ENCODE data around the gene STIM2. TPM values are rescaled to one million over a fixed set of nuclear protein-coding genes. Genes with fewer than 3 reads are reported as not detected.

The STIM2 gene
- total and polyA plus RNA-seq, 9 of the 15 experiments (the other 6 are each of a cell fraction or from before 2014, with no cell fraction given), result 7.2 to 26.8 (median 15.4) TPM

DNA sequence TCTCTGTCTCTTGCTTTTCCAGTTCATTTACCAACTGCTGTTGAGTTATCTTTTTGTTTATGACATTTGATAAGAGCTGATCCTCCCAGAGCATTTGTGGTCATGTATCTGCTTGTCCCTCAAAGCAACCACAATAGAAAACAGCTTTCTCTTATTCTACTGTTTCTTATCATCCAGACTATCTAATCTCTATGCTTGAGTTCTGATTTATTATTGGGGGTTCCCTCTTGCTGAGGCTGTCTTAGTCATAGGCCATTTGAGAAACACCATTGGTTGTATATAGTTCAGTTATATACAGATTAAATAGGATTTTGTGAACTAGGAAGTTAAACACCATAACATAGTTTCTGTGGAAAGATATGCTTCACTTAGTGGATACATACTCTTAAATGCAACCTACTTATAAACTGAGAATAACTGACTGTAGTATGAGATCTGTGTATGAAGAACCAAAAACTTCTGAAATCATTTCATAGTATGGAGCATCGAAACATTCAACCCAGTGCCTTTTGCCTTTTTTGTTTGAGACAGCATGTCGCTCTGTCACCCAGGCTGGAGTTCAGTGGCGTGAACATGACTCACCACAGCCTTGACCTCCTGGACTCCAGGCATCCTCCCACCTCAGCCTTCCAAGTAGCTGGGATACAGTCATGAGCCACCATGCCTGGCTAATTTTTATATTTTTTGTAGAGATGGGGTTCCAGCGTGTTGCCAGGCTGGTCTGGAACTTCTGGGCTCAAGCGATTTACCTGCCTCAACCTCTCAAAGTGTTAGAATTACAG lies 75.8 kb downstream of the STIM2 start (continued):
- no peak for TF ChIP-seq NR2C2 (CRISPR knock-in tag; IDR thresholded peaks at IDR 0.05)
- peak; percentile 44; the same call in 1 of the 2 replicates for TF ChIP-seq NR2C2 (tag; IDR thresholded peaks at IDR 0.05)
- TF ChIP-seq, protein P1, sequence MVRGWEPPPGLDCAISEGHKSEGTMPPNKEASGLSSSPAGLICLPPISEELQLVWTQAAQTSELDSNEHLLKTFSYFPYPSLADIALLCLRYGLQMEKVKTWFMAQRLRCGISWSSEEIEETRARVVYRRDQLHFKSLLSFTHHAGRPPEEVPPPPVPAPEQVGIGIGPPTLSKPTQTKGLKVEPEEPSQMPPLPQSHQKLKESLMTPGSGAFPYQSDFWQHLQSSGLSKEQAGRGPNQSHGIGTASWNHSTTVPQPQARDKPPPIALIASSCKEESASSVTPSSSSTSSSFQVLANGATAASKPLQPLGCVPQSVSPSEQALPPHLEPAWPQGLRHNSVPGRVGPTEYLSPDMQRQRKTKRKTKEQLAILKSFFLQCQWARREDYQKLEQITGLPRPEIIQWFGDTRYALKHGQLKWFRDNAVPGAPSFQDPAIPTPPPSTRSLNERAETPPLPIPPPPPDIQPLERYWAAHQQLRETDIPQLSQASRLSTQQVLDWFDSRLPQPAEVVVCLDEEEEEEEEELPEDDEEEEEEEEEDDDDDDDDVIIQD (CRISPR knock-in tag; IDR thresholded peaks at IDR 0.05), result no peak
- no peak for TF ChIP-seq EP400 (IDR thresholded peaks at IDR 0.05)
- TF ChIP-seq L3MBTL2 (IDR thresholded peaks at IDR 0.05), result peak; percentile 48; the same call in 1 of the 2 replicates
- TF ChIP-seq RBM17 (IDR thresholded peaks at IDR 0.05; ENCODE audit: borderline replicate concordance, low read depth, low read length), result no peak
- TF ChIP-seq, protein P2, sequence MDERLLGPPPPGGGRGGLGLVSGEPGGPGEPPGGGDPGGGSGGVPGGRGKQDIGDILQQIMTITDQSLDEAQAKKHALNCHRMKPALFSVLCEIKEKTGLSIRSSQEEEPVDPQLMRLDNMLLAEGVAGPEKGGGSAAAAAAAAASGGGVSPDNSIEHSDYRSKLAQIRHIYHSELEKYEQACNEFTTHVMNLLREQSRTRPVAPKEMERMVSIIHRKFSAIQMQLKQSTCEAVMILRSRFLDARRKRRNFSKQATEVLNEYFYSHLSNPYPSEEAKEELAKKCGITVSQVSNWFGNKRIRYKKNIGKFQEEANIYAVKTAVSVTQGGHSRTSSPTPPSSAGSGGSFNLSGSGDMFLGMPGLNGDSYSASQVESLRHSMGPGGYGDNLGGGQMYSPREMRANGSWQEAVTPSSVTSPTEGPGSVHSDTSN (CRISPR knock-in tag; IDR thresholded peaks at IDR 0.05; ENCODE audit: low read depth), result no peak
- TF ChIP-seq, protein P2 (tag; conservative IDR thresholded peaks at IDR 0.05; ENCODE audit: low read depth), result peak; percentile 42; the same call in 1 of the 2 replicates
- TF ChIP-seq ZNF232 (CRISPR knock-in tag; IDR thresholded peaks at IDR 0.05), result no peak
- TF ChIP-seq ZNF561 (CRISPR knock-in tag; conservative IDR thresholded peaks at IDR 0.05), result no peak
- TF ChIP-seq TRIM28 (IDR thresholded peaks at IDR 0.05), result no peak
- TF ChIP-seq, protein P3, sequence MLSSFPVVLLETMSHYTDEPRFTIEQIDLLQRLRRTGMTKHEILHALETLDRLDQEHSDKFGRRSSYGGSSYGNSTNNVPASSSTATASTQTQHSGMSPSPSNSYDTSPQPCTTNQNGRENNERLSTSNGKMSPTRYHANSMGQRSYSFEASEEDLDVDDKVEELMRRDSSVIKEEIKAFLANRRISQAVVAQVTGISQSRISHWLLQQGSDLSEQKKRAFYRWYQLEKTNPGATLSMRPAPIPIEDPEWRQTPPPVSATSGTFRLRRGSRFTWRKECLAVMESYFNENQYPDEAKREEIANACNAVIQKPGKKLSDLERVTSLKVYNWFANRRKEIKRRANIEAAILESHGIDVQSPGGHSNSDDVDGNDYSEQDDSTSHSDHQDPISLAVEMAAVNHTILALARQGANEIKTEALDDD (IDR thresholded peaks at IDR 0.05), result no peak
- TF ChIP-seq, protein P4, sequence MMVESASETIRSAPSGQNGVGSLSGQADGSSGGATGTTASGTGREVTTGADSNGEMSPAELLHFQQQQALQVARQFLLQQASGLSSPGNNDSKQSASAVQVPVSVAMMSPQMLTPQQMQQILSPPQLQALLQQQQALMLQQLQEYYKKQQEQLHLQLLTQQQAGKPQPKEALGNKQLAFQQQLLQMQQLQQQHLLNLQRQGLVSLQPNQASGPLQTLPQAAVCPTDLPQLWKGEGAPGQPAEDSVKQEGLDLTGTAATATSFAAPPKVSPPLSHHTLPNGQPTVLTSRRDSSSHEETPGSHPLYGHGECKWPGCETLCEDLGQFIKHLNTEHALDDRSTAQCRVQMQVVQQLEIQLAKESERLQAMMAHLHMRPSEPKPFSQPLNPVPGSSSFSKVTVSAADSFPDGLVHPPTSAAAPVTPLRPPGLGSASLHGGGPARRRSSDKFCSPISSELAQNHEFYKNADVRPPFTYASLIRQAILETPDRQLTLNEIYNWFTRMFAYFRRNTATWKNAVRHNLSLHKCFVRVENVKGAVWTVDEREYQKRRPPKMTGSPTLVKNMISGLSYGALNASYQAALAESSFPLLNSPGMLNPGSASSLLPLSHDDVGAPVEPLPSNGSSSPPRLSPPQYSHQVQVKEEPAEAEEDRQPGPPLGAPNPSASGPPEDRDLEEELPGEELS (CRISPR knock-in tag; IDR thresholded peaks at IDR 0.05; ENCODE audit: borderline replicate concordance), result no peak
- no peak for TF ChIP-seq ZNF699 (CRISPR knock-in tag; IDR thresholded peaks at IDR 0.05; ENCODE audit: insufficient replicate concordance)
- TF ChIP-seq, protein P5, sequence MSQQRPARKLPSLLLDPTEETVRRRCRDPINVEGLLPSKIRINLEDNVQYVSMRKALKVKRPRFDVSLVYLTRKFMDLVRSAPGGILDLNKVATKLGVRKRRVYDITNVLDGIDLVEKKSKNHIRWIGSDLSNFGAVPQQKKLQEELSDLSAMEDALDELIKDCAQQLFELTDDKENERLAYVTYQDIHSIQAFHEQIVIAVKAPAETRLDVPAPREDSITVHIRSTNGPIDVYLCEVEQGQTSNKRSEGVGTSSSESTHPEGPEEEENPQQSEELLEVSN (IDR thresholded peaks at IDR 0.05; ENCODE audit: borderline replicate concordance in 1 of 2, extremely low read depth in 1 of 2, insufficient read depth in 1 of 2, insufficient read length in 1 of 2, low read depth in 1 of 2, low read length in 1 of 2, poor library complexity in 1 of 2, severe bottlenecking in 1 of 2), result peak in 1 of 2 experiments; percentile 34

Data from K562 (cell line).